Smooth muscle cell (in vitro differentiated cells): ENCODE data around the gene MGLL. TPM values are rescaled to one million over a fixed set of nuclear protein-coding genes. Genes with fewer than 3 reads are reported as not detected.

Experiments
- DNase-seq: peaks from one replicate; lab custom pipeline; 2025; ENCODE audit not compliant: unreplicated experiment; lab: John Stamatoyannopoulos, UW
- H2AFZ ChIP-seq: fragments of 200-600 bp; sonication (generic); 2 replicates; pipeline ENCODE4 v1.6.0; 2016; ENCODE audit warnings: antibody characterized with exemption, low read depth, mild to moderate bottlenecking
- H3F3A ChIP-seq: fragments of 200-600 bp; sonication (generic); 2 replicates; pipeline ENCODE4 v1.6.0; 2017; ENCODE audit warnings: antibody characterized with exemption, low read depth
- H3K27ac ChIP-seq: fragments of 200-600 bp; sonication (generic); 2 replicates; pipeline ENCODE4 v1.5.1; 2016; ENCODE audit warnings: low read depth, mild to moderate bottlenecking
- H3K27me3 ChIP-seq: fragments of 200-600 bp; sonication (generic); 2 replicates; pipeline ENCODE4 v1.6.1; 2016; ENCODE audit warnings: low read depth, mild to moderate bottlenecking
- H3K36me3 ChIP-seq: fragments of 200-600 bp; sonication (generic); 2 replicates; pipeline ENCODE4 v1.5.1; 2016; ENCODE audit warnings: low read depth
- H3K4me1 ChIP-seq: fragments of 200-600 bp; sonication (generic); 2 replicates; pipeline ENCODE4 v1.5.1; 2016; ENCODE audit warnings: low read depth
- H3K4me2 ChIP-seq: fragments of 200-600 bp; sonication (generic); 2 replicates; pipeline ENCODE4 v1.6.0; 2016; ENCODE audit warnings: mild to moderate bottlenecking
- H3K4me3 ChIP-seq: fragments of 200-600 bp; sonication (generic); 2 replicates; pipeline ENCODE4 v1.5.1; 2016; ENCODE audit warnings: mild to moderate bottlenecking
- H3K79me2 ChIP-seq: fragments of 200-600 bp; sonication (generic); 2 replicates; pipeline ENCODE4 v1.6.0; 2016; ENCODE audit warnings: low read depth, mild to moderate bottlenecking
- H3K9ac ChIP-seq: fragments of 200-600 bp; sonication (generic); 2 replicates; pipeline ENCODE4 v1.6.0; 2016; ENCODE audit warnings: low read depth
- H3K9me3 ChIP-seq: fragments of 200-600 bp; sonication (generic); replicated peaks from 2 replicates; pipeline ENCODE4 v1.5.1; 2016; ENCODE audit warnings: low read depth
- H4K20me1 ChIP-seq: fragments of 200-600 bp; sonication (generic); 2 replicates; pipeline ENCODE4 v1.6.0; 2016; ENCODE audit warnings: low read depth
- WGBS: methylation state at CpG from one replicate; pipeline ENCODE4 v1.1.7; 2016; ENCODE audit warnings: low lambda C conversion rate; 5-methylcytosine and 5-hydroxymethylcytosine counted together
- polyA plus RNA-seq: library from polyadenylated mRNA; unstranded; fragments of >200 nt; fragmentation: Nextera tagmentation; extraction: Ambion mirVana; gene quantifications from 2 replicates; pipeline ENCODE4 v1.2.1, GENCODE V29; 2016
- total RNA-seq: library from RNA; depleted of rRNA; stranded (reverse); fragments of >200 nt; gene quantifications from 2 replicates; pipeline ENCODE4 v1.2.3, GENCODE V29; 2014
- TF ChIP-seq, protein P1 (sequence below): fragments of 200-600 bp; sonication (generic); IDR thresholded peaks from 2 replicates; pipeline ENCODE4 v1.5.1; 2017; ENCODE audit warnings: borderline replicate concordance, mild to moderate bottlenecking, antibody characterized with exemption; ENCODE audit not compliant: insufficient read depth, poor library complexity, severe bottlenecking

The MGLL gene
- total and polyA plus RNA-seq, 2 experiments from 2014 or later, result 13.6 to 22.5 TPM

- H3K9me3 ChIP-seq, result no peaks in the 10 kb centered on the region
- H4K20me1 ChIP-seq, result no peaks in the 10 kb centered on the region
- H3K4me2 ChIP-seq, result no peak overlapping the region
- no peak overlapping the region for H3K4me3 ChIP-seq
- TF ChIP-seq, protein P1, sequence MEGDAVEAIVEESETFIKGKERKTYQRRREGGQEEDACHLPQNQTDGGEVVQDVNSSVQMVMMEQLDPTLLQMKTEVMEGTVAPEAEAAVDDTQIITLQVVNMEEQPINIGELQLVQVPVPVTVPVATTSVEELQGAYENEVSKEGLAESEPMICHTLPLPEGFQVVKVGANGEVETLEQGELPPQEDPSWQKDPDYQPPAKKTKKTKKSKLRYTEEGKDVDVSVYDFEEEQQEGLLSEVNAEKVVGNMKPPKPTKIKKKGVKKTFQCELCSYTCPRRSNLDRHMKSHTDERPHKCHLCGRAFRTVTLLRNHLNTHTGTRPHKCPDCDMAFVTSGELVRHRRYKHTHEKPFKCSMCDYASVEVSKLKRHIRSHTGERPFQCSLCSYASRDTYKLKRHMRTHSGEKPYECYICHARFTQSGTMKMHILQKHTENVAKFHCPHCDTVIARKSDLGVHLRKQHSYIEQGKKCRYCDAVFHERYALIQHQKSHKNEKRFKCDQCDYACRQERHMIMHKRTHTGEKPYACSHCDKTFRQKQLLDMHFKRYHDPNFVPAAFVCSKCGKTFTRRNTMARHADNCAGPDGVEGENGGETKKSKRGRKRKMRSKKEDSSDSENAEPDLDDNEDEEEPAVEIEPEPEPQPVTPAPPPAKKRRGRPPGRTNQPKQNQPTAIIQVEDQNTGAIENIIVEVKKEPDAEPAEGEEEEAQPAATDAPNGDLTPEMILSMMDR, result no peak
- no peaks in the 10 kb centered on the region for H3F3A ChIP-seq
- H3K36me3 ChIP-seq, result no peaks in the 10 kb centered on the region
- no peaks in the 10 kb centered on the region for H3K4me1 ChIP-seq
- H3K79me2 ChIP-seq, result no peaks in the 10 kb centered on the region
- H3K27ac ChIP-seq, result no peak overlapping the region
- no peaks in the 10 kb centered on the region for H3K27me3 ChIP-seq
- H3K9ac ChIP-seq, result no peak overlapping the region
- no peak overlapping the region for H2AFZ ChIP-seq
- DNase-seq, result no peak
- WGBS, result 97% methylated on average over 17 of the region's 17 CpGs
These were observed 101.1 kb downstream of the MGLL start for GRCh38 chr3:127720985-127721935.

GRCh38 chr3:127720161-127720823 lies 102.0 kb downstream of the MGLL start:
- Histone ChIP-seq H4K20me1 (no peaks in the 10 kb centered on the region), H3K9ac (no peak overlapping the region), H3F3A (no peaks in the 10 kb centered on the region), H3K4me1 (no peaks in the 10 kb centered on the region), H2AFZ (no peak overlapping the region), H3K27me3 (no peaks in the 10 kb centered on the region), H3K27ac (no peak overlapping the region), H3K4me2 (no peak overlapping the region), H3K9me3 (no peaks in the 10 kb centered on the region), H3K79me2 (no peaks in the 10 kb centered on the region), H3K4me3 (no peak overlapping the region), H3K36me3 (no peaks in the 10 kb centered on the region)
- TF ChIP-seq, protein P1, result no peak
- 94% methylated on average over 15 of the region's 15 CpGs for WGBS
- DNase-seq, result no peak

DNA sequence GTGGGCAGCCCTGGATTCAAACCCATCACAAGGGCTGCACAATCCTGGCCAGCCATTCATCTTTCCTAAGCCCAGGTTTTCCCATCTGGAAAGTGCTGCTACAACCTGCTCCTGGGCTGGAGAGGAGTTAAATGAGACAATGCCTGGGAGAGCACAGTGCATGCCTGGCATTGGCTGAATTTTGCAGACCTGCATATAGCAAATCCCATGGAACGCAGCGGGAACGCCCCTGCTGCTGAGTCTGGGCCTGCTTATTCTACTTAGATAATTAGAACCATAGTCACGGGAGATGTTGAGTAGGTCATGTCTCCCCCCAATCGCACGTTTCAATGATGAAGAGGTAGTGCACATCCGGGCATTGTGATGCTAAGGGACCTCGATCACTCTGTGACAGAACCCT lies 102.9 kb downstream of the MGLL start:
- H3F3A ChIP-seq, result no peaks in the 10 kb centered on the region
- no peaks in the 10 kb centered on the region for H3K27me3 ChIP-seq
- TF ChIP-seq, protein P1, result no peak
- no peak overlapping the region for H3K4me2 ChIP-seq
- no peak overlapping the region for H3K4me3 ChIP-seq
- no peaks in the 10 kb centered on the region for H4K20me1 ChIP-seq
- no peak overlapping the region for H3K9ac ChIP-seq
- no peaks in the 10 kb centered on the region for H3K9me3 ChIP-seq
- no peaks in the 10 kb centered on the region for H3K79me2 ChIP-seq
- no peaks in the 10 kb centered on the region for H3K4me1 ChIP-seq
- WGBS, result 97% methylated on average over 8 of the region's 8 CpGs
- no peak for DNase-seq
- no peak overlapping the region for H3K27ac ChIP-seq
- no peak overlapping the region for H2AFZ ChIP-seq
- H3K36me3 ChIP-seq, result no peaks in the 10 kb centered on the region
